ENCODE measurements around the gene AIDA. TPM values are rescaled to one million over a fixed set of nuclear protein-coding genes. Genes with fewer than 3 reads are reported as not detected.

AIDA gene
- total RNA-seq, 2 experiments from 2014 or later = 60.1 to 70.7 TPM

DNA sequence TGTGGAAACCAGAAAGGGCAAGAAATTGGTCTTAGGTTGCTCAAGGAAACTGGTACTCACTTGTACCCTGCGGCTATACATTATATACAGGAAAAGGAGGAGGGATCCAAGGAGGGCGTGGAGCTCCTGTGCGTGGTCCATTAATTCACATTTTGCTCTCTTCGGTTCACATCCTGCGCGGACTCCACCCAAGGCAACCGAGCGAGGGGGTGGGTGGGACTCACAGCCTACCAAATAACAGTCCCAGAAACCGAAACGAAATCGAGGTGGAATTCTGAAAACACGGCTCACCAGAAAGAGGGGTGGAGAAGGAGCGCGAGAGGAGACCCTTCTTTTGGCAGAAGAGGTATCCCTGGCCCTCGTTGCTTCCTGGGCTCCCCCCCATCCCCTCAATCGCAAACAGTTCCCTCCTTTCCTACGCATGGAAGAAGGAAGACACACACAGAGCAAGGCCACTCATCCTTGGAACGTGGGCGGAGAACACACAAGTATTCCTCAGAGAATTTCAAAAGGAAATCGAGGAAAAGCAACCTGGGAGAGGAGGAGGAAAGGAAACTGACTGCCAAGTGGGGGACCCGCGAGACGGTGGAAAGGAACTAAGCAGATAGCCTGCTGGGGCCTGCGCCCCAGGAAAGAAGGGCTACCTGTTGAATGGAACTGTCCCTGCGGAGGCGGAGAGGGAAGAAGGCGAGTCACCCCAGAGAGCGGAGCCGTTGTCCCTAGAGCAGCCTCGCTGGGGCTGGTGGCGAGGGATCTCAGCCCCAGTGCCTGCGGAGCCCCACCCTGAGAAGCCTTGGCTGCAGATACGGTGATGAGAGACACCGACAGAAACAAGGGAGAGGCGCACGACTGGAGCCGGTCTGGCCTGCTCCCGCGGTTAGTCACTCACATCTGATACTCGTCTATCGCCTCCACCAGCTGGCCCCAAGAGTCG is 705 bp downstream of the AIDA start:
- Mint-ChIP-seq H3K4me1 (peaks cover 37% of the 10 kb centered on the region), H3K27me3 (no peaks in the 10 kb centered on the region), H3K27ac (peak overlapping the region; percentile 100), H3K9me3 (ENCODE audit: low read depth) (no peaks in the 10 kb centered on the region), H3K4me3 (peak overlapping the region; percentile 98), H3K36me3 (ENCODE audit: low read depth) (peaks cover 26% of the 10 kb centered on the region)
- ChIA-PET POLR2A (interaction anchor here (0.7 to 1.7 kb wide), 3 partner anchors 67 to 422 kb away, joined by 3 to 8 read pairs (median 4); no protein-coding TSS in a partner anchor), CTCF (interaction anchor here (0.9 to 1.0 kb wide), 3 partner anchors 10 to 77 kb away, joined by 3 read pairs; no protein-coding TSS in a partner anchor)
- intact Hi-C loops (cut with DNase I, micrococcal nuclease) = loop anchor here (1.0 to 10.0 kb wide), 11 partner anchors 56 to 1134 kb away; partner anchors contain the start of genes DISP1 (in 1 of the 2), DUSP10 (in 1 of the 2), SUSD4 (in 1 of the 2) and TAF1A (in 1 of the 2)
- ATAC-seq = peak; percentile 47
- peak; percentile 73 for DNase-seq

DNA sequence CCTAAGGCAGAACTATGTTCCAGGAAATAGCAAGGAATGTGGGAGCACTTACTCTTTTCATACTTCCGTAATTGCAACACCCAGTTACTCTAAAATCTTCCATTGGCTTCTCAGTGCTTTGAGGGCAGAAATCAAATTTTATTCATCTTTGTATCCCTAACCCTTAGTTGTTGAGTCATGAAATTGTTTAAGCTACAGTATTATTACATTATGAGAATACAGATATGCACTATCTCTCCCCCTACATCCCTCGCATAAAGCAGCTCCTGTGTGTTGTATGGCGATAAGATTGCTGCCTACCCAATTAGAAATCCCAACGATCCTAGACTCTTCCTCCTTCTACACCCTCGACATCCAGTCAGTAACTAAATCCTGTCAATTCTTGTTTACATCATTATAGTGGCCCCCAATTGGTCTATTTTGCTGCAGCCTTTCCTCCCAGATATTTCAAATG is 2.6 kb downstream of the AIDA start:
- Mint-ChIP-seq H3K36me3 (ENCODE audit: low read depth) (peaks cover 28% of the 10 kb centered on the region), H3K27ac (peak overlapping the region; percentile 10), H3K27me3 (no peaks in the 10 kb centered on the region), H3K4me3 (peak overlapping the region; percentile 6), H3K4me1 (peaks cover 41% of the 10 kb centered on the region), H3K9me3 (ENCODE audit: low read depth) (no peaks in the 10 kb centered on the region)
- intact Hi-C loops (cut with DNase I, micrococcal nuclease) = loop anchor here (5.0 to 10.0 kb wide), 2 partner anchors 125 to 982 kb away; partner anchors contain the start of gene TAF1A (in 1 of the 2)
- ATAC-seq (no peak), DNase-seq (no peak)
- CTCF ChIA-PET = interaction anchor here (0.8 kb wide), 1 partner anchor 115 kb away, joined by 3 read pairs; no protein-coding TSS in a partner anchor
- POLR2A ChIA-PET = no interaction called here

DNA sequence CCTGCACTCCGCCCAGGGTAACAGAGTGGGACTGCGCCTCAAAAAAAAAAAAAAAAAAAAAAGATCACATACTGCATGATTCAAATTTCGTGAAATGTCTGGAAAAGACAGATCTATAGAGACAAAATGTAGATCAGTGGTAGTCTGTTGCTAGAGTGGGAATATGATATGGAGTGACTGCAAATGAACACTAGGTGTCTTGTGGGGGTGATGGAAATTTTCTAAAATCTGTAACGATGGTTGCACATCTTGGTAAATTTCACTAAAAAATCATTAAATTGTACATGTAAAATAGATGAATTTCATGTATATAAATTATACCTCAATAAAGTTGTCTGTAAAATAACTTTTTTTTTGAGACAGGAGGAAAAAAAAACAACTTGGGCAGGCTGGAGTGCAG is 5.5 kb downstream of the AIDA start:
- intact Hi-C loops (cut with DNase I, micrococcal nuclease) = no loop called here
- Mint-ChIP-seq H3K9me3 (ENCODE audit: low read depth) (no peaks in the 10 kb centered on the region), H3K4me3 (no peak overlapping the region), H3K36me3 (ENCODE audit: low read depth) (peaks cover 34% of the 10 kb centered on the region), H3K4me1 (peaks cover 43% of the 10 kb centered on the region), H3K27ac (no peak overlapping the region), H3K27me3 (no peaks in the 10 kb centered on the region)
- ChIA-PET POLR2A (no interaction called here), CTCF (no interaction called here)
- DNase-seq (no peak), ATAC-seq (no peak)

DNA sequence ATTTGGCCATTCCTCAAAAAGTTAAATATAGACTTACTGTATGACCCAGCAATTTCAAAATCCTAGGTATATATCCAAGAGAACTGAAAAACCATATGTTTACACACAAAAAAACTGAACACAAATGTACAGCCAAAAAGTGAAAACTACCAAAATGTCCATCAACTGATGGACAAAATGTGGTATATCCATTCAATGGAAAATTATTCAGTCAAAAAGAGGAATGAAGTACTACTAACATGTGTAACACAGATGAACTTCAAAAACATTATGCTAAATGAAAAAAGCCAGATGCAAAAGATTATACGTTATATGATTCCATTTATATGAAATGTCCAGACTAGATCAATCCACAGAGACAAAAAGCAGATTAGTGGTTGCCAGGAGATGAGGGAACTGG is 8.0 kb downstream of the AIDA start:
- Mint-ChIP-seq H3K4me1 (peaks cover 32% of the 10 kb centered on the region), H3K9me3 (ENCODE audit: low read depth) (no peaks in the 10 kb centered on the region), H3K4me3 (no peak overlapping the region), H3K36me3 (ENCODE audit: low read depth) (peaks cover 34% of the 10 kb centered on the region), H3K27ac (peak overlapping the region; percentile 2), H3K27me3 (no peaks in the 10 kb centered on the region)
- ChIA-PET CTCF (interaction anchor here (0.9 kb wide), 1 partner anchor 60 kb away, joined by 3 read pairs; no protein-coding TSS in a partner anchor), POLR2A (no interaction called here)
- intact Hi-C loops (cut with DNase I, micrococcal nuclease) = no loop called here
- DNase-seq (no peak), ATAC-seq (no peak)

DNA sequence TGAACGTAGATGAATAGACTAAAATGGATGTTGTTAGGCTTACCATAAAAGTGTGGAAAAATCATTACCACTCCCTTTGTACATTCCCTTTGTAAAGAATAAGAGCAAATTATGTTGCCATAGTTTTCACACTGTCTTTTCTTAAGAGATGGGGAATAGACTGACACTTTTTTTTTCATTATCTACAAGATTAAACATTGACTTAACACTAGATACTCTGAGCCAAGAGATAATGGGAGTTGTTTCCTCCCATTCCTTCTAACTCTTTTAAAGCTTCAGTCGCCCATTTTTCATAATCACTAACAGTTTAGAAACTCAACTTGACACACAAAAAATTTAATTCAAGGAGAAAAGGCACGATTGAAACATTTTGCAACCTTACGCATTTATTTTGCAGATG is 10.1 kb downstream of the AIDA start:
- ChIA-PET CTCF (interaction anchor here (0.9 to 1.8 kb wide), 3 partner anchors 11 to 187 kb away, joined by 3 to 6 read pairs (median 3); no protein-coding TSS in a partner anchor), POLR2A (no interaction called here)
- no peak for ATAC-seq
- peaks cover 27% of the 10 kb centered on the region for H3K4me1 Mint-ChIP-seq
- no peak overlapping the region for H3K27ac Mint-ChIP-seq
- H3K9me3 Mint-ChIP-seq (ENCODE audit: low read depth) = no peaks in the 10 kb centered on the region
- intact Hi-C loops (cut with DNase I, micrococcal nuclease) = no loop called here
- no peak for DNase-seq
- no peaks in the 10 kb centered on the region for H3K27me3 Mint-ChIP-seq
- H3K4me3 Mint-ChIP-seq = no peak overlapping the region
- peaks cover 33% of the 10 kb centered on the region for H3K36me3 Mint-ChIP-seq (ENCODE audit: low read depth)

DNA sequence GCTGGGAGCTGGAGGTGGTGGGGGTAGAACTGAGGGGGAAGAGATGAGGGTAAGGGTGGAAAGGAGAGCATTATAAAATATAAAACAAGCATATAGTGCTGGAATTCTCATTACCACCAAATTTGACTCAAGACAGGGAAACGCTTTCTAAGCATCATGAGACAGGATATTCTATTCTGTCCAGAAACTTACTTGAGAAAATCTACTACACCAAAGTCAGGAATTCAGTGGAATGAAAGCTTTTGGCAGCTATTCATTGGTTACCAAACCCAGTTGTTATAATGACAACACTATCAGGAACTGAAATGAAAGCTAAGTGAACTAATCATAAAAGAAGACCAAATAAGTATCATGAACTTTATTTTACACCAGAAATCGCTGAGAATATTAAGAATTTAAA is 14.5 kb downstream of the AIDA start:
- peaks cover 18% of the 10 kb centered on the region for H3K36me3 Mint-ChIP-seq (ENCODE audit: low read depth)
- peaks cover 11% of the 10 kb centered on the region for H3K4me1 Mint-ChIP-seq
- ChIA-PET CTCF (interaction anchor here (0.6 to 1.6 kb wide), 6 partner anchors 13 to 1144 kb away, joined by 3 to 5 read pairs (median 3); no protein-coding TSS in a partner anchor), POLR2A (no interaction called here)
- H3K27ac Mint-ChIP-seq = no peak overlapping the region
- ATAC-seq (no peak), DNase-seq (no peak)
- no peak overlapping the region for H3K4me3 Mint-ChIP-seq
- intact Hi-C loops (cut with DNase I, micrococcal nuclease) = loop anchor here in 1 of 2 experiments (5.0 kb wide), 1 partner anchor 41 kb away; no protein-coding TSS in a partner anchor
- no peaks in the 10 kb centered on the region for H3K9me3 Mint-ChIP-seq (ENCODE audit: low read depth)
- no peaks in the 10 kb centered on the region for H3K27me3 Mint-ChIP-seq

DNA sequence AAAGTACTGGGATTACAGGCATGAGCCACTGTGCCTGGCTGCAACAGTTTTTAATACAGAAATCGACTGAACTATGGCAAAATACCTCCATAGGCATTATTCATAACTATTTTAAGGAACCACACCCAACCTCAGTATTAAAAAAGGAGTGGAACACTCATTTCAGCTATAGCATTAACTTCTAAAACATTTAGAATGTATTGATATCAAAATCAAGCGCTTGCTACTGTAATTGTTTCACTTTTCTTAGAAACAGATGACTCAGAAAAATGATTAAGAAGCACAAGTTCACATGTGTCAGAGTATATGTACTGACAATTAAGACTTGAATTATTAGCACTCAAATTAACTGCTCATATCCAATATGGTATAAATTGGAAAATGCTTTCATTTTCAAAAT is 15.1 kb downstream of the AIDA start:
- no peak overlapping the region for H3K27ac Mint-ChIP-seq
- ChIA-PET CTCF (interaction anchor here (0.8 to 1.6 kb wide), 5 partner anchors 12 to 232 kb away, joined by 3 to 5 read pairs (median 3); no protein-coding TSS in a partner anchor), POLR2A (no interaction called here)
- ATAC-seq (peak; percentile 74), DNase-seq (no peak)
- peaks cover 15% of the 10 kb centered on the region for H3K36me3 Mint-ChIP-seq (ENCODE audit: low read depth)
- peaks cover 15% of the 10 kb centered on the region for H3K4me1 Mint-ChIP-seq
- no peaks in the 10 kb centered on the region for H3K27me3 Mint-ChIP-seq
- intact Hi-C loops (cut with DNase I, micrococcal nuclease) = loop anchor here in 1 of 2 experiments (5.0 kb wide), 1 partner anchor 40 kb away; no protein-coding TSS in a partner anchor
- no peaks in the 10 kb centered on the region for H3K9me3 Mint-ChIP-seq (ENCODE audit: low read depth)
- H3K4me3 Mint-ChIP-seq = no peak overlapping the region

DNA sequence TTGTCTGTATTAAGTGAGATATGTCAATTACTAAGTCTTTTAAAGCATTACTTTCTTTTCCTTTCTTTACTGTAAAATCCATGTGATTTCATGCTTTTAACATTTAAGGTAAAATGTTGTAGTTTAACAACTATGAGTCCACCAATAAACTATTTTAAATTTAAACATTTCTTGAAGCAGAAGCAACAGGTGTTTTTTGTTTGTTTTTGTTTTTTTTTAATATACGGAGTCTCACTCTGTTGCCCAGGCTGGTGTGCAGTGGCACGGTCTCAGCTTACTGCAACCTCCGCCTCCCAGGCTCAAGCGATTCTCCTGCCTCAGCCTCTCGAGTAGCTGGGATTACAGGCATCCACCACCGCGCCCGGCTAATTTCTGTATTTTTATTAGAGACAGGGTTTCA is 15.6 kb downstream of the AIDA start:
- Mint-ChIP-seq H3K36me3 (ENCODE audit: low read depth) (peaks cover 14% of the 10 kb centered on the region), H3K27ac (no peak overlapping the region), H3K4me1 (peaks cover 15% of the 10 kb centered on the region), H3K9me3 (ENCODE audit: low read depth) (no peaks in the 10 kb centered on the region), H3K27me3 (no peaks in the 10 kb centered on the region), H3K4me3 (no peak overlapping the region)
- DNase-seq = no peak
- no peak for ATAC-seq
- intact Hi-C loops (cut with DNase I, micrococcal nuclease) = loop anchor here in 1 of 2 experiments (5.0 kb wide), 1 partner anchor 39 kb away; no protein-coding TSS in a partner anchor
- POLR2A ChIA-PET = no interaction called here
- CTCF ChIA-PET = no interaction called here

DNA sequence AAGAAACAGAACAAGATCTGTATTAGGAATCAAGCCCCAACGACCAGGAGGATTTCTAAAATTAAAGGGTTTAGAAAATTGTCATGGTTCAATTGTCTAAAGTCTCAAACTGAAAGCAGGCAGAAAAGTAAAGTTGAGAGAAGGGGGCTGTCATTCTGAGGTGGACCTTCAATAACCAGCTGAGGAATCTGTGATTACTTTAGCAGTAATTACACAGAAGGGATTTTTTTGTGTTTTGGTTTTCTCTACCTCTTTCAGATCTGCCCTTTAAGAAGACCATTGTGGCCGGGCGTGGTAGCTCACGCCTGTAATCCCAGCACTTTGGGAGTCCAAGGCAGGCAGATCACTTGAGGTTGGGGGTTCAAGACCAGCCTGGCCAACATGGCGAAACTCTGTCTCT is 17.4 kb downstream of the AIDA start:
- H3K9me3 Mint-ChIP-seq (ENCODE audit: low read depth) = no peaks in the 10 kb centered on the region
- H3K36me3 Mint-ChIP-seq (ENCODE audit: low read depth) = peaks cover 9% of the 10 kb centered on the region
- no peak overlapping the region for H3K4me3 Mint-ChIP-seq
- DNase-seq (no peak), ATAC-seq (no peak)
- ChIA-PET POLR2A (no interaction called here), CTCF (interaction anchor here (0.7 to 1.9 kb wide), 3 partner anchors 27 to 60 kb away, joined by 3 to 8 read pairs (median 3); no protein-coding TSS in a partner anchor)
- H3K4me1 Mint-ChIP-seq = peaks cover 15% of the 10 kb centered on the region
- intact Hi-C loops (cut with DNase I, micrococcal nuclease) = loop anchor here in 1 of 2 experiments (5.0 kb wide), 1 partner anchor 38 kb away; no protein-coding TSS in a partner anchor
- no peak overlapping the region for H3K27ac Mint-ChIP-seq
- H3K27me3 Mint-ChIP-seq = no peaks in the 10 kb centered on the region

DNA sequence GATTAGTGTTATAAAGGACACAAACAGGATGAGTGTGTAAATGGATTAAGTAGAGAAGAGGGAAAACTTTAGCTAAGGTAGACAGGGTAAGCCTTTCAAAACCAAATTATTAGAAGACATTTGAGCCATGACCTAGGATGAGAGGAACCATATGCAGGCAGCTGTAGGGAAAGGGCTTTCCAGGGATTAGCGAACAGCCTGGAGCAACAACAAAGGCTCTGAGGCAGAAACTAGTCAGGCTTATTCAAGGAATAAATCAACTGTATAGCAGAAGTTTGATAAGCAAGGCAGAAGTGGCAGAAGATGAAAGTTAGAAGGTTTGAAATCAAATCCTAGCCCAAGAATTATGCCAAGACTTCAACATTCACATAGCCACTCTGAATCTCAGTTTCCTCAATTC is 21.3 kb downstream of the AIDA start:
- POLR2A ChIA-PET = no interaction called here
- no peak for ATAC-seq
- DNase-seq = no peak
- CTCF ChIA-PET = interaction anchor here (1.0 kb wide), 1 partner anchor 8 kb away, joined by 3 read pairs; no protein-coding TSS in a partner anchor
- H3K9me3 Mint-ChIP-seq (ENCODE audit: low read depth) = no peaks in the 10 kb centered on the region
- peaks cover 8% of the 10 kb centered on the region for H3K4me1 Mint-ChIP-seq
- H3K27ac Mint-ChIP-seq = no peak overlapping the region
- H3K27me3 Mint-ChIP-seq = no peaks in the 10 kb centered on the region
- H3K36me3 Mint-ChIP-seq (ENCODE audit: low read depth) = peaks cover 8% of the 10 kb centered on the region
- intact Hi-C loops (cut with DNase I, micrococcal nuclease) = no loop called here
- no peak overlapping the region for H3K4me3 Mint-ChIP-seq

DNA sequence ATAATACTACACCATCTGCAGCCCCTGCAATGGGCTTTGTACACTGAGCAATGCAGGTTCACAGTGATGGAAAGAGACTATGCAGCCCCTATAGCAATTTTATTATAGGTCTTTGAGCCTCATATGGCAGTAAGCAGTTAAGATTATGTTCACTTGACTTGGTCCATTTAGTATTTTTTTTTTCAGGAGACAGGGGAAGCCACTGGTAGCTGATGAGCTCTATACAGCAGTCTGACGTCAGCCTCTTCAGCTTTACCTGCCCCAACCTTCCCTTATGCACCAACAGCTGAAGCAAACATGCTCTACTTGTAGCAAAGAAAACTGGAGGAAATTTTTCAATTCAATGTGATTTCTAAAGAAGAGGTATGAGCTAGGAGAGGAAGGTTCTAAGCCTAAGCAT is 32.2 kb downstream of the AIDA start:
- intact Hi-C loops (cut with DNase I, micrococcal nuclease) = no loop called here
- no peaks in the 10 kb centered on the region for H3K4me1 Mint-ChIP-seq
- no peak overlapping the region for H3K4me3 Mint-ChIP-seq
- ChIA-PET CTCF (interaction anchor here (0.6 to 1.5 kb wide), 2 partner anchors 15 to 211 kb away, joined by 3 read pairs; no protein-coding TSS in a partner anchor), POLR2A (no interaction called here)
- no peak for ATAC-seq
- H3K27me3 Mint-ChIP-seq = no peaks in the 10 kb centered on the region
- no peak overlapping the region for H3K27ac Mint-ChIP-seq
- no peak for DNase-seq
- H3K9me3 Mint-ChIP-seq (ENCODE audit: low read depth) = no peaks in the 10 kb centered on the region
- H3K36me3 Mint-ChIP-seq (ENCODE audit: low read depth) = peaks cover 12% of the 10 kb centered on the region

All from activated CD4-positive, alpha-beta T cell treated with anti-CD3 and anti-CD28 coated beads for 36 hours (primary cell).